ENCODE data around the gene SCYL2.

GRCh38 chr12:100267603-100268281, 765 bp downstream of the SCYL2 start:
- TF ChIP-seq POLR2A (IDR thresholded peaks at IDR 0.05), result peak in 1 of 2 donors; percentile 20
- no peak for TF ChIP-seq CTCF (IDR thresholded peaks at IDR 0.05 in 4 of 5, conservative IDR thresholded peaks at IDR 0.05 in 1 of 5)

Measured in gastrocnemius medialis (tissue), 4 donors.